IPS-18c (cell line): ENCODE measurements around the gene TRIP10.
"Not testable (repeated sequence)": the region's sequence is repeated elsewhere in the genome, so short reads cannot be mapped to it uniquely, and the experiment has no call there.

Experiments used
- H3K4me3 ChIP-seq: 2 replicates; pipeline ENCODE4 v1.7.0; 2013; ENCODE audit warnings: low read depth, mild to moderate bottlenecking, low read length, moderate library complexity; ENCODE audit not compliant: insufficient read depth
- H3K9me3 ChIP-seq: one replicate; pipeline ENCODE4 v1.6.1; 2013; ENCODE audit warnings: mild to moderate bottlenecking, low read length, moderate library complexity; ENCODE audit not compliant: control insufficient read depth, insufficient read depth

The TRIP10 gene

DNA sequence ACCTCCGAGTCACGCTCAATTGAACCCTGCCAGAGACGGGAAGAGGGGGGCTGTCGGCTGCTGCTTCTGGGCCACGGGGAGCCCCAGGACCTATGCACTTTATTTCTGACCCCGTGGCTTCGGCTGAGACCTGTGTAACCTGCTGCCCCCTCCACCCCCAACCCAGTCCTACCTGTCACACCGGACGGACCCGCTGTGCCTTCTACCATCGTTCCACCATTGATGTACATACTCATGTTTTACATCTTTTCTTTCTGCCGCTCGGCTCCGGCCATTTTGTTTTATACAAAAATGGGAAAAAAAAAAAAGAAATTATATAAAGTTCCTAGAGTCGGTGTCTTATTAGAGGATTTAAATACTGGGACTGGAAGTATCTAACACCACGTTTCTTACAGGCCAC, 11.7 kb downstream of the TRIP10 start:
- no peak overlapping the region for H3K4me3 ChIP-seq
- no peaks in the 10 kb centered on the region for H3K9me3 ChIP-seq

DNA sequence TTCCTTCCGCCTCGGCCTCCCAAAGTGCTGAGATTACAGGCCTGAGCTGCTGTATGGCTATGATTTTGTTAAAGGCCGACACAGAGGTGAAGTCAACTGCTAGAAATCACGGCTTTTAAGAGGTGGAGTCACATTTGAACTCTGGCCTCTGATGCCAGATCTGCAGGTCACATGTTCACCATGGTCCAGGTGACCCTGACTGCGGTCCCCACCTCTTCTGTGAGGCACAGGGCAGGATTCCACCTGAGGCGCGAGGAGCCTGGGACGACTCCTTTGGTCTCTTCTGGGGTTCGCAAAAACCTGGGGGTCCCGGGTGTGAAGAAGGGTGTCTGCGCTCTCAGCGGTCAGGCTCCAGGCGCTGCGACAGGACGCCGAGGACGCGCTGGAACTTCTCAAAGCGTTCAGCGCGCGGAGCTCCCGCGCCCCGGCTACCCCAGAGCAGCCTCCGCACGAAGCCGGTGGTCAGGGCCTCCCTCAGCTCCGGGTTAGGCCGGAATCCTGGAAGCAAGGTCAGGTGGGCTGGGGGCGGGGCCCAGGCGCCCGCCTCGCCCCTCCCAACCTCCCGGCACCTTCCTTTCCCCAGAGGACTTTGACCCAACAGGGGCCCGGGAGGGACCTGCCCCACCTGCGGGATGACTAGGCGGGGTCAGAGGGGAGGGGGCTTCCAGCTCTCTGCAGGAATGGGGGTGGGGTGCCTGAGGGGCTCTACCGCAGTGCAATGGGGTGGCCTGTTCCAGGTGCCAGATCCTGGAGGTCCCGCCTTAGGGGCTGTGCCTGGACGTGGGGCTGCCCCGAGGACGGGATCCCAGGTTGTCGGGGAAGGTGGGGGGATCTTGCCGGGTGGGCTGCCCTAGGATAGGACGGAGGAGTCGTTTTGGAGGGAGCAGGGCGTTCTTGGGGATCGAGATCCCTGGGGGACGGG, 13.0 kb downstream of the TRIP10 start:
- H3K9me3 ChIP-seq, result no peaks in the 10 kb centered on the region
- H3K4me3 ChIP-seq, result peak overlapping the region; percentile 62

GRCh38 chr19:6753178-6754031, 13.9 kb downstream of the TRIP10 start:
- Histone ChIP-seq H3K9me3 (no peaks in the 10 kb centered on the region), H3K4me3 (peak overlapping the region; percentile 62)

DNA sequence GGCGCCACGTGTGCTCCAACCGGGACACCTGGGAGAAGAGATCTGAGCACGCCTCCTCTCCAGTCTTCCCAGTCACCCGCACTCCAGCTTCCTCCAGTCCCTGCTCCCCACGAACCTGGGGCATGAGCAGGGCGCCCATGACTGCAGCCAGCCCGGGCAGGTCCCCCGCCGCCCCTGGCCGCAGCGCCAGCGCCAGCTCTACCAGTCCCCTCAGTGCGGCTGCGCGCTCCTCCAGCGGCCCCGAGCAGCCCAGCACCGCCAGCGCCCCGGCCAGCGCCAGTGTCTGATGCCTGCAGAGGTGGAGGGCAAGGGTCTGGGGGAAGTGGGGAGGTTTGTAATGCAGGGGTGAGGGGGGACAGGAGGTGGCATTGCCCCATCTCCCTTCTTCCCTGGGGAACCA, 14.7 kb downstream of the TRIP10 start:
- no peak overlapping the region for H3K4me3 ChIP-seq

DNA sequence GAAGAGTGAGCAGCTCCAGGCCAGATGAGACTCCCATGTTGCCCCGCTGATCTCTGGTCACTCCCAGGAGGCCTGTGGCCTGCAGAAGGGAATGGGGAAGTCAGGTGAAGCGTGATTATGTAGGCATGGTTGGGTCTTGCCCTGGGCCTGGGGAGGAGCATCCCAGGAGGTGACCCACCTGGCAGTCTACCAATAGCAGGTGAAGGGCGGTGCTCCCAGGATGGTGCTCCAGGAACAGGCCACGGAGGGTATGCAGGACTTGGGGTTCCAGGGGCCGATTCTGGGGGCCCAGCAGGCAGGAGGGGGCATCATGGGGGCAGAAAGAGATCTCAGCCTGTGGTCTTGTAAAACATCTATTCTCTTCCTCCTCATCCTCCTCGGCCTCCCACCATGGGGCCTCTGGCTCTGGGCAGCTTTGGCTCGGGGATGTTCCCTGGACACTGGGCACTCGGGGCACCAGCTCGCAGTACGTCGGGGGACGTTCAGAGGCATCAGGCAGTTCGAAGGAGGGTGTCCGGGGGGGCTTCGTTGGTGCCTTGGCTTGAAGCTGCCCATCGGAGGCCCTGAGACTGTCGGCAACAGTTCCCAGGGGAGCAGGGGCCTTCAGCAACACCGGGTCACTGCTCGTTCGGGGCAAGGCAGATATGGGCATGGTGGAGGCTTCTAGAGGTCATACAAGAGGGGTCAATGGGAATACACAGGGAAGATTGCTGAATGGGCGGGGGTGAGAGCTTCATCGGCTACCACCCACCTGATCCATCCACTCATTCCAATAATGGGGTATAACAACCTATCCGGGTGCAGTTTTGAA, 15.4 kb downstream of the TRIP10 start:
- Histone ChIP-seq H3K9me3 (no peaks in the 10 kb centered on the region), H3K4me3 (no peak overlapping the region)

More for the DNA sequence above, 14.7 kb downstream of the TRIP10 start:
- H3K9me3 ChIP-seq, result no peaks in the 10 kb centered on the region

DNA sequence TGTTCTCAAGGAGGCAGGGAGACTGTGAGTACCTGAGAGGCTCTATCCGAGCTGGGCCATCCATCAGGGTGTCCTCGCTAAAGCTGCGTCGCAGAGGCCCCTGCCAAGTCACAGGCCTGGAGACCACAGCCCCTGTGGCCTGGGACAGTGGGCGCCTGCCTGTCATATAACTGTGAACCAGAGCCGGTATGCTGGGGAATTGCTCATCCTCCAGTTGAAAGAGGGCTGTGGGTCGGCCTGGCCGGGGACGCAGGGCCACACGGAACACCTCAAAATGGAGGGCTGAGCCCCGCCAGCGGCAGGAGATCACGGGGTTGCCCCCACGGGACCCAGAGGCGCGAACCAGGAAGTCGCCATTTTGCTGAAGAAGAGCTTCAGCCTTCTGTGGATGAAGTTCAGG, 21.1 kb downstream of the TRIP10 start:
- H3K4me3 ChIP-seq, result no peak overlapping the region
- no peaks in the 10 kb centered on the region for H3K9me3 ChIP-seq

- no peak overlapping the region for H3K4me3 ChIP-seq
- no peaks in the 10 kb centered on the region for H3K9me3 ChIP-seq
Observed at GRCh38 chr19:6761053-6761676, 21.7 kb downstream of the TRIP10 start.

GRCh38 chr19:6762253-6762797, 22.8 kb downstream of the TRIP10 start:
- not testable (repeated sequence) for H3K9me3 ChIP-seq, H3K4me3 ChIP-seq

DNA sequence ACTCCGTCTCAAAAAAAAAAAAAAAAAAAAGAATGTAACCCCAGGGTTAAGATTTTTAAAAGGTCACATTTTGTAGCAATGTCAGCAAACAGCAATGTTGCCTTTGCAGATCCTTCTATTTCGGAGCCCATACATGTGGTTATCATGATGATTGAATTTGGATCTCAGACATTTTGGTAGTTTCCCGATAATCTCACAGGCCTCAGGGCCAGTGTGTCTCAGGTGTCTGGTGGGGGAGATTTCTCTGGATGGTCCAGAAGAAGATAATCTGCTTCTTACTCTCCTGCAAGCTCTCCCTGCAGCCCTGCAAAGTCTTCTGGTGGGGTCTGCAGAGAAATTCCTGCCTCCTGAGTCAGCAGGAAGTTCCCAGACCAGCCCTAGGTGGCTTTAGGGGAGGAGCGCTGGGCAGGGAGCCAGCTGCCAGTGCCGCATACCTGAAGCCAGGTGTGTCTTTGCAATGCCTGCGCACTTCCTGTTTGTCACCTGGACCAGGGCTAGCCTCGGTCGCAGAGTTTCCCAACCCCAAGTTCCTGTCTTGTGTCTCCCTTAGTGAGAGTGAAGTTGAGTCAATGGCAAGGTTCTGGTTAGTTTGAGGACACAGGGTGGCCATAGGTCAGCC, 26.4 kb downstream of the TRIP10 start:
- H3K4me3 ChIP-seq, result peak overlapping the region; percentile 81

DNA sequence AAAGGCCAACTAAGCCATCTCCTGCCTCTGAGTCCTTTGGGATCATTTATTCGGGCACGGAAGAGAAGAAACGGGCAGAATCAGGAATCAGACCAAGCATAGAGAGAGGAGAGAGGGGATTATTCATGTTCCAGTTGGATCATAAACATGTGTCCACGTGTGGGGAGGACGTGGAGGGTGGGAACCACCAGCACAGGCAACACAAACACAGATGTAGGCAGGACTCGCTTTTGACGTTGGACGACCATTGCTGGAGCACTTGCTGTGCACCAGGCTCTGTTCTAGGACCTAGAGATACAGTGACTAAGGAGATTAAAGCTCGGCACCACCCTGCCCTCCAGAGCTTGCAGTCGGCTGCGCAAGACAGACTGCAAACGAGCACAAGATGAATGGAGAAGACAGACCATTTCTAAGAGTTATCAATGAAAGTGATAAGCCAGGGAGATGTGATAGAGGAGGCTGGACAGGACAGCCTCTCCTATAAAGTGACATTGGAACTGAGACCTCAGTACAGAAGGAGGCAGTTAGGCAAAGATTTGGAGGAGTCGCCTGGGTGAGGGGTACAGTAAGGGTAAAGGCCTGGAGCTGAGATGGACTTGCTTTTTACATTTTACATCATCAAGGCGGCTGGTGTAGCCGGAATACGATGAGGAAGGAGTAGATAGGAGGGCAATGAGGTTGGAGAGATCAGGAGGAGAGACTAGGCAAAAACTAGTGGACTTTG, 27.0 kb downstream of the TRIP10 start:
- H3K9me3 ChIP-seq, result no peaks in the 10 kb centered on the region
- H3K4me3 ChIP-seq, result peak overlapping the region; percentile 81

More for the DNA sequence above, 26.4 kb downstream of the TRIP10 start:
- no peaks in the 10 kb centered on the region for H3K9me3 ChIP-seq

GRCh38 chr19:6767081-6767356, 27.5 kb downstream of the TRIP10 start:
- H3K4me3 ChIP-seq, result peak overlapping the region; percentile 81
- no peaks in the 10 kb centered on the region for H3K9me3 ChIP-seq

- H3K9me3 ChIP-seq, result no peaks in the 10 kb centered on the region
- H3K4me3 ChIP-seq, result peak within 1 kb of the TSS; percentile 81
Observed at GRCh38 chr19:6767357-6768235, 28.1 kb downstream of the TRIP10 start, which contains the start of gene SH2D3A. Gene SH2D3A (minus strand): TSS chr19:6767435. CDS start chr19:6763748, 3,687 bp downstream.

DNA sequence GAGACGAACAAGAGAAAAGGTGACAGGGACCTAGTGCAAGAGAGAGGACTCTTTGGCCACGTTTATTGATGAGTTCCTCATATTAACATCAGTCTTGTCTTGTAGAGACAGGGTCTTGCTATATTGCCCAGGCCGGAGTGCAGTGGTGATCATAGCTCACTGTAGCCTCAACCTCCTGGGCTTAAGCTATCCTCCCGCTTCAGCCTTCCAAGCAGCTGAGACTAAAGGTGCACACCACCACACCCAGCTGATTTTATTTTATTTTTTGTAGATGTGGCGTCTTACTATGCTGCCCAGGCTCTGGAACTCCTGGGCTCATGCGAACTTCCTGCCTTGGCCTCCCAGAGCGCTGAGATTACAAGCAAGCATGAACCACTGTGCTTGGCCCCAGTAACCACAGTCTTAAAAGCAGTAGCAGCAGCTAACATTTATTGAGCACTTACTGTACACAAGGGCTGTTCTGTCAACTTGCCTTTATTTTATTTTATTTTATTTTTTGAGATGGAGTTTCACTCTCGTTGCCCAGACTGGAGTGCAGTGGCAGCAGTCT, 28.8 kb downstream of the TRIP10 start:
- Histone ChIP-seq H3K4me3 (peak overlapping the region; percentile 81), H3K9me3 (no peaks in the 10 kb centered on the region)

DNA sequence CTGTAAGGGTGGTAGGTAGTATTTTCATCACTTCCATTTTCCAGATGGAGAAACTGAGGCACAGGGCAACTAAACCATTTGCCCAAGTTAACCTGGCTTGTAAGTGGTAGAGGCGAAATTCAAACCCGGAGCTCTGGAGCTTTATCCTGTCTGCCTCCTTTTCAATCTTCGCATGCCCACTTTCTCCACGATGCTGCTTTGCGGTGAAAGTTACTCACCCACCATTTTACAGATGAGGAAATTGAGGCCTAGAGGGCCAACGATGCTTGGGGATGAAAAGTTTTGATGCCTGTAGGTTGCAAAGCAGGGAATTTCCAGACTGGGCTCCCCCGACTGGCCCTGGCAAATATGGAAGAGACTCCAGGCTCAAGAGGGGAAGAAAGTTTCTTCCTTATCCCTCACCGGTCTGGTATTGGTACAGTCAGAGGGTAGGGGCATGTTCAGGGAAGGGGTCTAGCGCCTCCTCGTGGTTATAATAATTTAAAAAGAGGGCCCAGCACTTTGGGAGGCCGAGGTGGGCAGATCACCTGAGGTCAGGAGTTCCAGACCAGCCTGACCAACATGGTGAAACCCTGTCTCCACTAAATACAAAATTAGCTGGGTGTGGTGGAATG, 29.6 kb downstream of the TRIP10 start:
- Histone ChIP-seq H3K4me3 (no peak overlapping the region), H3K9me3 (no peaks in the 10 kb centered on the region)
